Gastrocnemius medialis (tissue), 4 donors: Measurements from ENCODE around the gene S100G. TPM values are rescaled to one million over a fixed set of nuclear protein-coding genes. Genes with fewer than 3 reads are reported as not detected.

ENCODE experiments used
- ATAC-seq, 2 donors: fragments of 150-250 bp; one replicate each; pipeline ENCODE4 v1.9.1; 2016
- DNase-seq, 2 donors: peaks; one replicate each; pipeline ENCODE4 v3.0.0-alpha.2; 2019
- H3K27ac ChIP-seq, 4 donors: fragments of 200-600 bp; sonication (generic); 1 replicate in 1 of 4; 2 replicates in 3 of 4; pipeline ENCODE4 v1.5.1; 2016 to 2018; ENCODE audit warnings: mild to moderate bottlenecking in 2 of 4, moderate library complexity in 1 of 4
- H3K27me3 ChIP-seq, 3 donors: fragments of 200-600 bp; sonication (generic) in 2 of 3; 1 replicate in 1 of 3; 2 replicates in 2 of 3; pipeline versions ENCODE4 v1.5.1 to v1.6.0; 2016 to 2019; ENCODE audit warnings: mild to moderate bottlenecking in 1 of 3, moderate library complexity in 1 of 3
- H3K36me3 ChIP-seq, 2 donors: fragments of 200-600 bp; sonication (generic) in 1 of 2; one replicate each; pipeline ENCODE4 v1.5.1; 2017 to 2018
- H3K4me1 ChIP-seq, 2 donors: fragments of 200-600 bp; sonication (generic) in 1 of 2; one replicate each; pipeline ENCODE4 v1.5.1; 2016 to 2017; ENCODE audit warnings: mild to moderate bottlenecking in 2 of 2
- H3K4me3 ChIP-seq, 4 donors: fragments of 200-600 bp; sonication (generic) in 3 of 4; 1 replicate in 1 of 4; 2 replicates in 3 of 4; pipeline ENCODE4 v1.5.1; 2016 to 2019; ENCODE audit warnings: mild to moderate bottlenecking in 2 of 4
- H3K9me3 ChIP-seq, 3 donors: fragments of 200-600 bp; sonication (generic) in 2 of 3; 1 replicate in 1 of 3; 2 replicates in 2 of 3; pipeline ENCODE4 v1.5.1; 2016 to 2019
- CTCF ChIP-seq, 5 experiments: fragments of 450-650 bp in 3 of 5; fragments of 200-600 bp in 2 of 5; sonication (generic) in 2 of 5; IDR thresholded peaks in 4 of 5; conservative IDR thresholded peaks in 1 of 5; 1 replicate in 4 of 5; 2 replicates in 1 of 5; pipeline ENCODE4 v1.5.1; 2016 to 2019; ENCODE audit warnings: antibody characterized with exemption in 5 of 5, mild to moderate bottlenecking in 3 of 5, moderate library complexity in 3 of 5
- POLR2A ChIP-seq, 2 donors: fragments of 450-650 bp; IDR thresholded peaks; one replicate each; pipeline ENCODE4 v1.6.1; 2017; ENCODE audit warnings: antibody characterized with exemption in 2 of 2, mild to moderate bottlenecking in 2 of 2, moderate library complexity in 2 of 2
- in situ Hi-C, 4 donors: fragments of 200-750 bp; cut with MboI; loops; one replicate each; pipeline versions ENCODE4 v1.15.0 to v1.8.0; 2017; ENCODE audit warnings: low sequenced_read_pairs in 4 of 4
- intact Hi-C: fragments of 100-400 bp; cut with DNase I; formaldehyde crosslinking; loops from one replicate; pipeline ENCODE4 v1.15.1; 2023; ENCODE audit warnings: low total_unique reads
- total RNA-seq, 4 donors: library from RNA; depleted of rRNA; stranded (reverse); fragments of >200 nt; gene quantifications; one replicate each; pipeline versions ENCODE4 v1.1.0 to v1.2.3, GENCODE V29; 2016

S100G gene
- total RNA-seq, 4 donors from 2014 or later = not detected

- intact Hi-C loops (no loop called here), in situ Hi-C loops (loop anchor here in 2 of 4 donors (25.0 kb wide), 1 partner anchor 214 kb away; no protein-coding TSS in a partner anchor)
- H3K27me3 ChIP-seq = peaks cover 0 to 3% (median 0%) of the 10 kb centered on the region in 3 donors
- H3K4me1 ChIP-seq = no peaks in the 10 kb centered on the region
- DNase-seq (no peak), ATAC-seq (no peak)
- TF ChIP-seq POLR2A (IDR thresholded peaks at IDR 0.05) (no peak), CTCF (IDR thresholded peaks at IDR 0.05 in 4 of 5, conservative IDR thresholded peaks at IDR 0.05 in 1 of 5) (no peak)
- H3K36me3 ChIP-seq = no peaks in the 10 kb centered on the region
- H3K4me3 ChIP-seq = no peak overlapping the region
- H3K27ac ChIP-seq = no peak overlapping the region
- H3K9me3 ChIP-seq = no peaks in the 10 kb centered on the region
Measured at GRCh38 chrX:16651391-16652024, 1.6 kb downstream of the S100G start.

- in situ Hi-C loops = loop anchor here in 2 of 4 donors (25.0 kb wide), 1 partner anchor 216 kb away; no protein-coding TSS in a partner anchor
- ATAC-seq (no peak), DNase-seq (no peak)
- Histone ChIP-seq H3K9me3 (no peaks in the 10 kb centered on the region), H3K4me1 (no peaks in the 10 kb centered on the region), H3K4me3 (no peak overlapping the region), H3K27ac (no peak overlapping the region), H3K36me3 (no peaks in the 10 kb centered on the region), H3K27me3 (no peaks in the 10 kb centered on the region)
- TF ChIP-seq CTCF (IDR thresholded peaks at IDR 0.05 in 4 of 5, conservative IDR thresholded peaks at IDR 0.05 in 1 of 5) (no peak), POLR2A (IDR thresholded peaks at IDR 0.05) (no peak)
- intact Hi-C loops = no loop called here
Measured at GRCh38 chrX:16653424-16653823, 3.5 kb downstream of the S100G start.

- intact Hi-C loops (no loop called here), in situ Hi-C loops (loop anchor here in 2 of 4 donors (25.0 kb wide), 1 partner anchor 217 kb away; no protein-coding TSS in a partner anchor)
- Histone ChIP-seq H3K27ac (no peak overlapping the region), H3K4me1 (no peaks in the 10 kb centered on the region), H3K9me3 (no peaks in the 10 kb centered on the region), H3K36me3 (no peaks in the 10 kb centered on the region), H3K27me3 (no peaks in the 10 kb centered on the region), H3K4me3 (no peak overlapping the region)
- no peak for TF ChIP-seq POLR2A (IDR thresholded peaks at IDR 0.05)
- no peak for TF ChIP-seq CTCF (IDR thresholded peaks at IDR 0.05 in 4 of 5, conservative IDR thresholded peaks at IDR 0.05 in 1 of 5)
- ATAC-seq (no peak), DNase-seq (no peak)
Measured at GRCh38 chrX:16654093-16654492, 4.1 kb downstream of the S100G start.

- H3K36me3 ChIP-seq = no peaks in the 10 kb centered on the region
- DNase-seq = no peak
- intact Hi-C loops (no loop called here), in situ Hi-C loops (loop anchor here in 2 of 4 donors (25.0 kb wide), 1 partner anchor 221 kb away; no protein-coding TSS in a partner anchor)
- no peak for ATAC-seq
- H3K4me1 ChIP-seq = no peaks in the 10 kb centered on the region
- H3K4me3 ChIP-seq = no peak overlapping the region
- H3K9me3 ChIP-seq = no peaks in the 10 kb centered on the region
- no peak for TF ChIP-seq CTCF (IDR thresholded peaks at IDR 0.05 in 4 of 5, conservative IDR thresholded peaks at IDR 0.05 in 1 of 5)
- TF ChIP-seq POLR2A (IDR thresholded peaks at IDR 0.05) = no peak
- H3K27me3 ChIP-seq = no peaks in the 10 kb centered on the region
- H3K27ac ChIP-seq = no peak overlapping the region
Measured at GRCh38 chrX:16658284-16658683, 8.3 kb downstream of the S100G start.
